HEK293T (cell line): ENCODE results near the gene POSTN.
"Not testable (repeated sequence)": the region's sequence is repeated elsewhere in the genome, so short reads cannot be mapped to it uniquely, and the experiment has no call there.

Experiments
- CTCF ChIA-PET: fragments of 350-600 bp; formaldehyde crosslinking; extraction: SDS; loops from one replicate; lab custom pipeline; 2021; ENCODE audit warnings: antibody characterized with exemption, inconsistent platforms; lab: Yijun Ruan, JAX
- POLR2A ChIA-PET: fragments of 350-600 bp; formaldehyde crosslinking; extraction: SDS; loops from one replicate; lab custom pipeline; 2020; ENCODE audit warnings: antibody characterized with exemption, inconsistent platforms; lab: Yijun Ruan, JAX
- DNase-seq: peaks from one replicate; pipeline ENCODE4 v3.0.0; 2012; ENCODE audit warnings: mixed read lengths; ENCODE audit errors: extremely low spot score
- ARNT ChIP-seq: fragments of 450-650 bp; IDR thresholded peaks from 2 replicates; pipeline ENCODE4 v1.6.1; 2017; ENCODE audit warnings: mild to moderate bottlenecking
- BHLHE40 ChIP-seq: fragments of 450-650 bp; IDR thresholded peaks from 2 replicates; pipeline ENCODE4 v1.6.1; 2016; ENCODE audit warnings: mild to moderate bottlenecking, moderate library complexity, borderline replicate concordance
- CTBP1 ChIP-seq: fragments of 450-650 bp; IDR thresholded peaks from 2 replicates; pipeline ENCODE4 v1.6.1; 2016; ENCODE audit warnings: borderline replicate concordance
- ELF4 ChIP-seq: fragments of 450-650 bp; IDR thresholded peaks from 2 replicates; pipeline ENCODE4 v1.6.1; 2017; ENCODE audit warnings: antibody characterized with exemption
- FOXA1 ChIP-seq: fragments of 450-650 bp; IDR thresholded peaks from 2 replicates; pipeline ENCODE4 v1.6.1; 2016; ENCODE audit warnings: mild to moderate bottlenecking
- FOXK2 ChIP-seq: fragments of 450-650 bp; IDR thresholded peaks from 2 replicates; pipeline ENCODE4 v1.6.1; 2016; ENCODE audit warnings: mild to moderate bottlenecking
- FOXM1 ChIP-seq: fragments of 450-650 bp; IDR thresholded peaks from 2 replicates; pipeline ENCODE4 v1.6.1; 2017; ENCODE audit warnings: mild to moderate bottlenecking, borderline replicate concordance
- HDGF ChIP-seq: fragments of 450-650 bp; IDR thresholded peaks from 2 replicates; pipeline ENCODE4 v1.6.1; 2017; ENCODE audit warnings: antibody characterized with exemption, borderline replicate concordance
- L3MBTL2 ChIP-seq: fragments of 450-650 bp; conservative IDR thresholded peaks from 2 replicates; pipeline ENCODE4 v1.6.1; 2016; ENCODE audit warnings: mild to moderate bottlenecking
- LEF1 ChIP-seq: fragments of 450-650 bp; IDR thresholded peaks from 2 replicates; pipeline ENCODE4 v1.6.1; 2017; ENCODE audit warnings: mild to moderate bottlenecking, borderline replicate concordance
- NFRKB ChIP-seq: fragments of 450-650 bp; IDR thresholded peaks from 2 replicates; pipeline ENCODE4 v1.6.1; 2016; ENCODE audit warnings: mild to moderate bottlenecking, moderate library complexity
- SP1 ChIP-seq: fragments of 450-650 bp; IDR thresholded peaks from 2 replicates; pipeline ENCODE4 v1.6.1; 2017
- SUZ12 ChIP-seq: fragments of 450-650 bp; IDR thresholded peaks from 2 replicates; pipeline ENCODE4 v1.6.1; 2016; ENCODE audit warnings: mild to moderate bottlenecking
- TARDBP ChIP-seq: fragments of 450-650 bp; IDR thresholded peaks from 2 replicates; pipeline ENCODE4 v1.6.1; 2016
- ZNF384 ChIP-seq: fragments of 450-650 bp; IDR thresholded peaks from 2 replicates; pipeline ENCODE4 v1.6.1; 2016
- TF ChIP-seq, protein P1 (sequence below): fragments of 450-650 bp; IDR thresholded peaks from 2 replicates; pipeline ENCODE4 v1.6.1; 2016

POSTN gene

GRCh38 chr13:37595162-37595561 lies 3.4 kb downstream of the POSTN start:
- no peak for DNase-seq
- TF ChIP-seq ZNF384: no peak
- no peak for TF ChIP-seq FOXM1
- no peak for TF ChIP-seq TARDBP
- no peak for TF ChIP-seq HDGF
- no peak for TF ChIP-seq CTBP1
- no peak for TF ChIP-seq NFRKB
- no peak for TF ChIP-seq SUZ12
- TF ChIP-seq LEF1: no peak
- TF ChIP-seq BHLHE40: no peak
- no peak for TF ChIP-seq ARNT
- no peak for TF ChIP-seq SP1
- ChIA-PET POLR2A (no interaction called here), CTCF (interaction anchor here (0.8 kb wide), 1 partner anchor 483 kb away, joined by 3 read pairs; no protein-coding TSS in a partner anchor)

GRCh38 chr13:37594550-37594949 lies 4.0 kb downstream of the POSTN start:
- ChIA-PET CTCF (no interaction called here), POLR2A (no interaction called here)
- no peak for DNase-seq
- TF ChIP-seq SUZ12: no peak
- no peak for TF ChIP-seq LEF1
- no peak for TF ChIP-seq NFRKB
- no peak for TF ChIP-seq ZNF384
- no peak for TF ChIP-seq FOXK2
- no peak for TF ChIP-seq FOXM1
- no peak for TF ChIP-seq FOXA1
- no peak for TF ChIP-seq ELF4
- no peak for TF ChIP-seq ARNT
- no peak for TF ChIP-seq HDGF
- TF ChIP-seq TARDBP: no peak
- TF ChIP-seq L3MBTL2: no peak
- TF ChIP-seq CTBP1: no peak
- TF ChIP-seq SP1: no peak
- TF ChIP-seq, protein P1, sequence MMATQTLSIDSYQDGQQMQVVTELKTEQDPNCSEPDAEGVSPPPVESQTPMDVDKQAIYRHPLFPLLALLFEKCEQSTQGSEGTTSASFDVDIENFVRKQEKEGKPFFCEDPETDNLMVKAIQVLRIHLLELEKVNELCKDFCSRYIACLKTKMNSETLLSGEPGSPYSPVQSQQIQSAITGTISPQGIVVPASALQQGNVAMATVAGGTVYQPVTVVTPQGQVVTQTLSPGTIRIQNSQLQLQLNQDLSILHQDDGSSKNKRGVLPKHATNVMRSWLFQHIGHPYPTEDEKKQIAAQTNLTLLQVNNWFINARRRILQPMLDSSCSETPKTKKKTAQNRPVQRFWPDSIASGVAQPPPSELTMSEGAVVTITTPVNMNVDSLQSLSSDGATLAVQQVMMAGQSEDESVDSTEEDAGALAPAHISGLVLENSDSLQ: no peak
- no peak for TF ChIP-seq BHLHE40

DNA sequence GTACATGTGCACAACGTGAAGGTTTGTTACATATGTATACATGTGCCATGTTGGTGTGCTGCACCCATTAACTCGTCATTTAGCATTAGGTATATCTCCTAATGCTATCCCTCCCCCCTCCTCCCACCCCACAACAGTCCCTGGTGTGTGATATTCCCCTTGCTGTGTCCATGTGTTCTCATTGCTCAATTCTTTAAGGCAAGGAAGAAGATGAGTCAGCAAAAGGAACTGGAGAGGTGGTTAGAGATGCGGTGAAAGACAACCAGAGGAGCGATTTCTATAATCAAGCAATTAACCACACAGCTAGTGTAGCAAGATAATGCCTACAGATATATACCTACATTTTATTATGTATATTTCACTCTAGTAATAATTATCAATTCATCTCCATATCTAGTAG lies 9.2 kb downstream of the POSTN start:
- DNase-seq, CTCF ChIA-PET, POLR2A ChIA-PET: not testable (repeated sequence)

DNA sequence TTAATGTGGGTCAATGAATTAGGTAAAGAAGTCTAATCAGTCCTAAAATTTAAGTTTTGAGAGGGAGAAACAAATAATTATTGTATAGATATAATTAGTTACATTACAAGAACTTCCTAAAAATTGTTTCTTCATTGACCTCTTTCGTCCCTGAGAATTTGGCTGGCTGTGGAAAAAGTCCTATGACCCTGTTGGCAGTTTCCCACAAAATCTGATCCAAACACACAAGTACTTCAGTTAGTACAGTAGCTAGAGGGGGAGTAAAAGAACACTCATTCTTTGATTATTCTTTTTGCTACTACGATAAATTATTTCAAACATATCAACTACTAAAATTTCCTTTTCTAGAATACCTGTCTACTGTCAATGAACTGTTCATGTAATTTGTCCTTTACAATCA lies 11.3 kb downstream of the POSTN start:
- no peak for DNase-seq
- TF ChIP-seq ELF4: no peak
- TF ChIP-seq SP1: no peak
- no peak for TF ChIP-seq FOXM1
- TF ChIP-seq, protein P1: no peak
- no peak for TF ChIP-seq NFRKB
- TF ChIP-seq TARDBP: no peak
- no peak for TF ChIP-seq FOXK2
- TF ChIP-seq LEF1: no peak
- TF ChIP-seq BHLHE40: no peak
- ChIA-PET POLR2A (no interaction called here), CTCF (no interaction called here)

- CTCF ChIA-PET: no interaction called here
- DNase-seq: no peak
- TF ChIP-seq SUZ12: no peak
- TF ChIP-seq FOXA1: no peak
- no peak for TF ChIP-seq L3MBTL2
- no peak for TF ChIP-seq SP1
- no peak for TF ChIP-seq FOXM1
- TF ChIP-seq TARDBP: no peak
- no peak for TF ChIP-seq ZNF384
- POLR2A ChIA-PET: no interaction called here
Measured at GRCh38 chr13:37586164-37586563, 12.4 kb downstream of the POSTN start.

GRCh38 chr13:37585541-37585940 lies 13.0 kb downstream of the POSTN start:
- TF ChIP-seq LEF1 (no peak), ZNF384 (no peak), L3MBTL2 (no peak), BHLHE40 (no peak), SP1 (no peak), ARNT (no peak), FOXM1 (no peak), CTBP1 (no peak)
- TF ChIP-seq, protein P1: no peak
- ChIA-PET POLR2A (no interaction called here), CTCF (no interaction called here)
- no peak for DNase-seq

GRCh38 chr13:37576601-37577000 lies 22.0 kb downstream of the POSTN start:
- POLR2A ChIA-PET: interaction anchor here (0.6 kb wide), 1 partner anchor 70 kb away, joined by 3 read pairs; no protein-coding TSS in a partner anchor
- DNase-seq: no peak
- TF ChIP-seq LEF1: no peak
- no peak for TF ChIP-seq TARDBP
- no peak for TF ChIP-seq HDGF
- no peak for TF ChIP-seq NFRKB
- TF ChIP-seq, protein P1: no peak
- TF ChIP-seq L3MBTL2: no peak
- no peak for TF ChIP-seq CTBP1
- TF ChIP-seq FOXM1: no peak
- TF ChIP-seq SUZ12: no peak
- TF ChIP-seq FOXA1: no peak
- no peak for TF ChIP-seq ZNF384
- CTCF ChIA-PET: no interaction called here
